ENCODE data around the gene PCDHB3. TPM values are rescaled to one million over a fixed set of nuclear protein-coding genes. Genes with fewer than 3 reads are reported as not detected.
"Not testable (repeated sequence)": the region's sequence is repeated elsewhere in the genome, so short reads cannot be mapped to it uniquely, and the experiment has no call there.

Gene PCDHB3
- total RNA-seq, 4 donors from 2014 or later = 3.9 to 7.4 (median 4.9) TPM

- Histone ChIP-seq H3K27ac (no peak overlapping the region), H3K27me3 (no peaks in the 10 kb centered on the region), H3K36me3 (no peaks in the 10 kb centered on the region), H3K4me1 (no peaks in the 10 kb centered on the region), H3K4me3 (peak overlapping the region in 2 of 4 donors; percentile 2 to 43), H3K9me3 (peaks cover 0 to 83% (median 14%) of the 10 kb centered on the region in 4 donors)
- 53 to 54% methylated on average over 20 of the region's 20 CpGs for WGBS, 2 donors
- no peak for TF ChIP-seq EP300 (IDR thresholded peaks at IDR 0.05)
- TF ChIP-seq CTCF (IDR thresholded peaks at IDR 0.05) = no peak
- TF ChIP-seq POLR2A (IDR thresholded peaks at IDR 0.05) = no peak
- DNase-seq (ENCODE audit: low spot score in 2 of 2) = no peak
These were observed 786 bp downstream of the PCDHB3 start for GRCh38 chr5:141101059-141101458.

- H3K27ac ChIP-seq; DNase-seq (ENCODE audit: low spot score in 2 of 2); H3K36me3 ChIP-seq; H3K27me3 ChIP-seq; H3K4me3 ChIP-seq; H3K4me1 ChIP-seq: not testable (repeated sequence)
- H3K9me3 ChIP-seq = peaks cover 0 to 80% (median 14%) of the 10 kb centered on the region in 4 donors
- 42 to 54% methylated on average over 6 to 8 of the region's 39 CpGs for WGBS, 2 donors
These were observed 1.8 kb downstream of the PCDHB3 start for GRCh38 chr5:141102070-141102469.

- peaks cover 0 to 80% (median 14%) of the 10 kb centered on the region in 4 donors for H3K9me3 ChIP-seq
- not testable (repeated sequence) for H3K4me1 ChIP-seq; DNase-seq (ENCODE audit: low spot score in 2 of 2); H3K36me3 ChIP-seq; H3K27me3 ChIP-seq; H3K4me3 ChIP-seq; H3K27ac ChIP-seq
- 37% methylated on average over 19 of the region's 38 CpGs; no CpG with 5 or more reads in 1 of the 2 donors for WGBS, 2 donors
These were observed 2.2 kb downstream of the PCDHB3 start for GRCh38 chr5:141102471-141102870.

GRCh38 chr5:141105350-141105749 is 5.1 kb downstream of the PCDHB3 start:
- Histone ChIP-seq H3K27ac (no peak overlapping the region), H3K4me1 (no peaks in the 10 kb centered on the region), H3K4me3 (no peak overlapping the region), H3K36me3 (no peaks in the 10 kb centered on the region), H3K27me3 (no peaks in the 10 kb centered on the region), H3K9me3 (peaks cover 0 to 80% (median 12%) of the 10 kb centered on the region in 4 donors)
- TF ChIP-seq CTCF (IDR thresholded peaks at IDR 0.05) = no peak
- TF ChIP-seq POLR2A (IDR thresholded peaks at IDR 0.05) = no peak
- no peak for TF ChIP-seq EP300 (IDR thresholded peaks at IDR 0.05)
- no peak for DNase-seq (ENCODE audit: low spot score in 2 of 2)
- 68 to 86% methylated on average over 2 of the region's 2 CpGs for WGBS, 2 donors

- WGBS, 2 donors = 41 to 58% methylated on average over 2 of the region's 2 CpGs
- no peak for DNase-seq (ENCODE audit: low spot score in 2 of 2)
- Histone ChIP-seq H3K36me3 (no peaks in the 10 kb centered on the region), H3K27me3 (no peaks in the 10 kb centered on the region), H3K27ac (no peak overlapping the region), H3K4me1 (no peaks in the 10 kb centered on the region), H3K4me3 (no peak overlapping the region), H3K9me3 (peaks cover 0 to 62% (median 15%) of the 10 kb centered on the region in 4 donors)
- TF ChIP-seq CTCF (IDR thresholded peaks at IDR 0.05) (no peak), EP300 (IDR thresholded peaks at IDR 0.05) (no peak), POLR2A (IDR thresholded peaks at IDR 0.05) (no peak)
These were observed 19.0 kb downstream of the PCDHB3 start for GRCh38 chr5:141119250-141119649.

- DNase-seq (ENCODE audit: low spot score in 2 of 2) = peak in 1 of 2 donors; percentile 26
- H3K4me1 ChIP-seq = no peaks in the 10 kb centered on the region
- H3K36me3 ChIP-seq = peaks cover 0 to 6% (median 0%) of the 10 kb centered on the region in 3 donors
- peak within 1 kb of the TSS in 3 of 4 donors; percentile 3 to 41 (median 7) for H3K4me3 ChIP-seq
- H3K9me3 ChIP-seq = peaks cover 0 to 57% (median 7%) of the 10 kb centered on the region in 4 donors
- TF ChIP-seq CTCF (IDR thresholded peaks at IDR 0.05) (peak in 3 of 5 experiments; percentile 8 to 47 (median 16)), POLR2A (IDR thresholded peaks at IDR 0.05) (no peak), EP300 (IDR thresholded peaks at IDR 0.05) (no peak)
- no peaks in the 10 kb centered on the region for H3K27me3 ChIP-seq
- 18 to 21% methylated on average over 16 of the region's 16 CpGs for WGBS, 2 donors
- peak within 1 kb of the TSS in 1 of 4 donors; percentile 74 for H3K27ac ChIP-seq
These were observed 21.3 kb downstream of the PCDHB3 start, which contains the start of gene PCDHB4 for GRCh38 chr5:141121563-141121962. Gene PCDHB4, plus strand, starts transcription at chr5:141121818. Its CDS starts 181 bp downstream, at chr5:141121999.

All from tibial nerve (tissue), 4 donors.